GM19043 (cell line): ENCODE data around the gene SORL1.
"Not testable (repeated sequence)": the region's sequence is repeated elsewhere in the genome, so short reads cannot be mapped to it uniquely, and the experiment has no call there.

Experiments used
- ATAC-seq: cut with Tn5 transposase; IDR thresholded peaks from one replicate; pipeline ENCODE4 v1.9.1; 2021; ENCODE audit warnings: low read depth; ENCODE audit not compliant: unreplicated experiment

SORL1 gene

DNA sequence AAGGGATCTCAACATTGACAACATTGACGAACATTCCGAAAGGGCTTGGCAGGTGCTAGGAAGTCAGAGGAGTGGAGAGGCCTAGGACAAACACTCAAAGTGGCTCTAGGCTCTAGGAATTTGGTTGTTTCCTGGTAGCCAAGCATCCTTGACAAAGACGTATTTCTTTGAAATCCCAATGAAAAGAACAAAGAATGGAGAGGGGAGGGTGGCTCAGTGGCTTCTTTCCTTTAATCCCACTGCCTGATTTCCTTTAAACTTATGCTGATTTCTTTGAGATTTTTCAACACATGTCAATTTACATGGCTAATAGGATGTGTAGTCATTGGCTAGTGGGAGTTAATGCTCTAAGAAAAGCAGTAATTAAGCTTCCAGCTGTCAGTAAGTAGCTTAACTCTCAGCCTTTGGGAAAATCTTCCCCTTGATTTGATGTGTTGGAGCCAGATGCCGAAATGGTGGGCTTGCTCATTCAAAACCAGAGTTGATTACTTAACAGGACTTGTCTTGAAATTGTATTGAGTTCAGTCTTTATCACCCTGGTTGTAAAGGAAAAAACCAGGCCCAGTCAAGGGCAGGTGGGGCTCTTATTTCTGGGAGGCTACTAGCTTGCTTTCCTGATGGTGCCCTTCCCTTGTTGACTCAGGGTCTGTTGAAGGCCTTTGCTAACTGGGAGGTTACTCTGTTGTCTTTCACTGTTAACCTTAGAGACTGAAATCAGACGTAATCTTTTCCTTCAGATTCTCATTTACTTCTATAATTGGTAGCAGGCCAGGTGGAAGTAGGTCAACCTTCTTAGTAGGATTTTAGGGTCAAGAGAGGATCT lies 45.3 kb downstream of the SORL1 start:
- no peak for ATAC-seq

GRCh38 chr11:121499405-121499804 lies 47.3 kb downstream of the SORL1 start:
- ATAC-seq: no peak

DNA sequence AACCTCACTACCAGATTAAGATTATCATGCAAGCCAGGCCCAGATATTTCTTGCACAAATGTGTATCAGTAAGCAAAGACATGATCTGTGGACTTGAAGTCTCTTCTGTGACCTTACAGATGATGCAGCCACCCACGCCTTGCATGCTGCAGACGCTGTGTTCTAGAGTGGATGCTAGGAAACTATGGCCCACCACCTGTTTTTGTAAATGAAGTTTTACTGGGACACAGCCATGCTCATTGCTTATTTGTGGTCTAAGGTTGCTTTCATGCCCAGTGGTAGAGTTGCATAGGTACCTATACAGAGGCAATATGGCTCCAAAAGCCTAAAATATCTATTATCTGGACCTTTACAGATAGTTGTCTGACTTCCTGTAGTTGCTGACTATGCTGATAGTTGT lies 48.2 kb downstream of the SORL1 start:
- no peak for ATAC-seq

DNA sequence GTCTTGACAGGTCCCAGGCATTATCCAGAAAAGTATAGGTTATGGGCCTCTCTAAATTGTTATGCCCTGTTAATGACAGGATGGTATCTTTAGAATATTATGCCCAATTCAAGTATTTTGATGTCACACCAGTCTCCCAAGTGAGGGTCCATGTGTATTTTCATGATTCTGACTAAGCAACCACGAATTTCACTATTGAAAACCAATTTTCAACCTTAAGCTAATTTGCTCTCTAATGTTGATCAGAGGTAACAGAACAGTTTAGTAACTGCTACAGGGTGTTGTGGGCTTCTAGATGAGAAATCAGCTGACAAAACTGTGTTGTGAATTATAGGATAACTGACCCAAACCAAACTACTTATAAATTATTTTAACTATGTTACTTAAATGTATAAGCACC lies 48.6 kb downstream of the SORL1 start:
- no peak for ATAC-seq

DNA sequence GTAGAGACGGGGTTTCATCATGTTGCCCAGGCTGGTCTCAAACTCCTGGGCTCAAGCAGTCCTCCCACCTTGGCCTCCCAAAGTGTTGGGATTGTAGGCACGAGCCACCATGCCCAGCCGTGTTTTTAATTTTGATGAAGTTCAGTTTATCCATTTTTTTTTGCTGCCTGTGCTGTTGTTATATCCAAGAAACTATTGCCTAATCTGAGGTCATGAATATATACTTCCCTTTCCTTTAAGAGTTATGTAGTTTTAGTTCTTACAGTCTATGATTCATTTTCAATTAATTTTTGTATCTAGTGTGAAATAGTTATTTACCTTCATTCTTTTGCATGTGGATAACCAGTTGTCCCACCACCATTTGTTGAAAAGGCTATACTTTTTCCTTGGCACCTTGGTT lies 50.9 kb downstream of the SORL1 start:
- no peak for ATAC-seq

- ATAC-seq: not testable (repeated sequence)
These were observed 54.1 kb downstream of the SORL1 start for GRCh38 chr11:121506237-121506636.

- no peak for ATAC-seq
These were observed 56.3 kb downstream of the SORL1 start for GRCh38 chr11:121508449-121508848.

DNA sequence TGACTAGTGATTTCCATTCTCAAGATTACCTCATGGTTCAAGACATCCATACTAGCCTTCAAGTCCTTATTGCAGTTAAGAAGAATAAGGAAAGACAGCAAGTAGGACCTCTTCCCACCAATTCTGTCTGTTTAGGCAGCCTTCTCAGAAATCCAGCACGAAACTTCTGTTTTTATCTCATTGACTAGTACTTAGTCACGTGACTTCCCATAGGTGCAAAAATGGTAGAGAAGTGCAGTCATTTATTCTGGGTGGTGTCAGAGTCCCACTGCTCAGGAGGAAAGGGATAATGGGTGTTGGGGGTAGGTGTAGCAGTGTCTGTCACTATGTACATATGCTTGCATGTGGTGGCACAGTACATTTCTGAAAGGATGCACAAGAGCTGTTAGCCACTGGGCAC lies 58.3 kb downstream of the SORL1 start:
- ATAC-seq: no peak

DNA sequence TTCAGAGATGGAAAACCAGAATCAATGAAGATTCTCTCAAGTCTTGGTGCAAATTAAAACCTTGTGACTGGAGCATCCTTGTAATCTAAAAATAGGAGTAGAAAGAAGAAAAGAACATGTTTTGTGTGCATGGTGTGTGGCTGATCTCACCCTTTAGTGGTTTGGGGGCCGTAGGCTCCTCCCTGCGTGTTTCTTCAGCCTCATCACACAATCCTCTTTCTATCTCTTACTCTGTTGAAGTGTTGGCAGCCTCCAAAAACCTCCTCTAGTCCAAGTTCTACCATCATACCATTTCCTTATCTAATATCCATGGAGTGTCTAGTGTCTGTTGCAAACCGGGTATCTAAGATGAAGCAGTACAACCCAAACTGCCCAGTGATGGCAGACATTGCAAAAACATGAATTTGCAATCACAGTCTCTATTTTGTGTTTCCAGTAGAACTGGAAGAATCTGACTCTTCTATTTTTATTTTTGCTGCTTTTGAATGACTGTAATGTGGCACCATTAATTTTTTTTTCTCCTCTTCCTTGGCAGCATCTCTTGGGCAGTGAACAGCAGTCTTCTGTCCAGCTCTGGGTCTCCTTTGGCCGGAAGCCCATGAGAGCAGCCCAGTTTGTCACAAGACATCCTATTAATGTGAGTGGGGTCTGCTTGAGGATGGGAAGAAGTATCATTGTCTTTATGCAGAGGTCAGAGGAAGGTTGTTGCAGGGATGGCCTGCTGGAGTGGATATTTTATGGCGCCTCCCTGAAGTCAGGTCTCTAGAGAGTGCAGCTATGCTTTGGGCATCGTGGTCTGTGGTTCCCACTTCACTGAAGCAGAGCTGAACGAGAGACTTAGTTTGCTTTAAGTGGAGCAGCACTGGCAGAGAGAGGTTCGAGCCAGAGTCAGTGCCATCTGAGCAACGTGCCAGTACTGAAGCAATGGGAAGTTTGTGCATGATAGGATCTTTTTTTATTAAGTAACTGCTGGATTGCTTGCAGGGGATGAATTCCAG lies 60.7 kb downstream of the SORL1 start:
- no peak for ATAC-seq

GRCh38 chr11:121513807-121514206 lies 61.7 kb downstream of the SORL1 start:
- ATAC-seq: no peak

DNA sequence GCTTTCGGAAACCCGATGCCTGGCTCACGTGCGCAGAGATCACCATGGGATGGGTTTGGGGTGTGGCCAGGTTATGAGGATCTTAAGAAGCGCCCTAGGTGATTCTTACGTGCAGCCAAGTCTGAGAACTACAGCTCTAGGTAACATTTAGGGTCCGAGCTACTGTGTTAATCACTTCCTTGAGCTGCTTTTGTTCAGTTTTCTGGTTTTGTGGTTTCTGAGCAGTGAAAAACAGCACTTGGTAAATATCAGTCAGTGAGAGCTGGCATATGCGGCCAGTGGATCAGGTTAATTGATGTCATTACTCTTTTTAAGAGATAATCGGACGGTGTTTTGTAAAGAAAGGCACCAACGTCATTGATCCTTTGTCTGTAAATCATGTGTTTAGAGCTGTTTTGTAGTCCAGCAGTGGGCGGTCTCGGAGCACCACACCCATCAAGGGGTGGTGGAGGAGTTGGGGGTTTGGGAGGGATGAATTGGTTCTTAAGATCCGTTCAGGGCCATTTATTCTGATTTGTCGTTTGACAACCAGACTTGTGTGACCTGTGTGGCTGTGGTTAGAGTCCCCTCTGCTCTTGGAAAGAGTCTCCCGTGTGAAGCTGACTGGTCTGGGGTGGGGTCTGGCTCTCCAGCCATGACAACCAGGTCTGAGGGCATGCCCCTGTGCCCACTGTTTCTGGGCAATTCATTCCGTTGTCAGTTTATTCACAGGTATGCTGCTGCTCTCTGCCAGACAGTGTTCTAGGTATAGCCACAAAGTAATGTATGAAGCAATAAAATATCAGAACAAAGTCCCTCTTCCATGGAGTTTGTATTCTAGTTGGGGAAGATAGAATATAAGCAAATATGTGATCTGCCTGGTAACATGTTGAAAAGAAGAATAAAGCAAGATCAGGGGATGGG lies 62.6 kb downstream of the SORL1 start:
- ATAC-seq: no peak

DNA sequence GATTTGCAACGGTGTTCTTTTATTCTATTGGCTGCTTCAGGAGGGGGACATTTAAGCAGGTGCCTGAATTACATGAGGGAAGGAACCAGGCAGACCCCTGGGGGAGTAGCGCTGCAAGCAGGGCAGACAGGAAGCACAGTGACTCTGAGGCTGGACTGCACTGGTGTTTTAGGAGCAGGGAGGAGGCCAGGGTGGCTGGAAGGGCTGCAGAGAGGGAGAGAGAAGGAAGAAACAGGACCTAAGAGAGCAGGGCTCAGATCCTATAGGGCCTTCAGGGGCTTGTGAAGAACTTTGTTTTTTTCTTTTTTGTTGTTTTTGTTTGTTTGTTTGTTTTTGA lies 63.2 kb downstream of the SORL1 start:
- ATAC-seq: no peak

GRCh38 chr11:121517996-121518395 lies 65.9 kb downstream of the SORL1 start:
- ATAC-seq: no peak

DNA sequence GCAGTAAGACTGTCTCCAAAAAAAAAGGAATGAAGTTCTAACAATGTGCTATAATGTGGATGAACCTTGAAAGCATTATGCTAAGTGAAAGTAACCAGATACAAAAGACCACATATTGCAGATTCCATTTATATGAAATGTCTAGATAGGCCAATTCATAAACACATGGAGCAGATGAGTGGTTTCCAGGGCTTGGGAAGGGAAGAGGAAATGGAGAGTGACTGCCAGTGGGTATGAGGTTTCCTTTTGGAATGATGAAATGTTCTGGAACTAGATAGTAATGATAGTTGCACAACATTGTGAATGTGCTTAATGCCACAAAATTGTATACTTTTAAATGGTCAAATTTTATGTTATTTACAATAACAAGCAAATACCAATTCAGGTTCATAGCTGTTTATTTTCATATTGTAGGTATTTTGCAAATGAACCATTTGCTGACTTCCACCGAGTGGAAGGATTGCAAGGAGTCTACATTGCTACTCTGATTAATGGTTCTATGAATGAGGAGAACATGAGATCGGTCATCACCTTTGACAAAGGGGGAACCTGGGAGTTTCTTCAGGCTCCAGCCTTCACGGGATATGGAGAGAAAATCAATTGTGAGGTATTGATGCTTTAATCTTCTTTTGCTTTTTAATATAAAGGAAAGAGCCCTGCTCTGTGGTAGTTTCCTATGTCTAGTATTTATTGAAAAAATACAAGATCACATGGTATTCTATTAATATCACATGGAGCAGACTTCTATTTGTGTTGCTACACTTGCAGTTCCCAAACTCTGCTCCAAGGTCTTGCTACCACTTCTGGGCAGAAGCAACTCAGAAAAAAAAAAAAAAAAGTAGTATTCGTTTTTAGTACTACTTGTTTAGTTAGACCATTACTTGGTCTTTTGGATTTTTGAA lies 68.4 kb downstream of the SORL1 start:
- ATAC-seq: no peak

DNA sequence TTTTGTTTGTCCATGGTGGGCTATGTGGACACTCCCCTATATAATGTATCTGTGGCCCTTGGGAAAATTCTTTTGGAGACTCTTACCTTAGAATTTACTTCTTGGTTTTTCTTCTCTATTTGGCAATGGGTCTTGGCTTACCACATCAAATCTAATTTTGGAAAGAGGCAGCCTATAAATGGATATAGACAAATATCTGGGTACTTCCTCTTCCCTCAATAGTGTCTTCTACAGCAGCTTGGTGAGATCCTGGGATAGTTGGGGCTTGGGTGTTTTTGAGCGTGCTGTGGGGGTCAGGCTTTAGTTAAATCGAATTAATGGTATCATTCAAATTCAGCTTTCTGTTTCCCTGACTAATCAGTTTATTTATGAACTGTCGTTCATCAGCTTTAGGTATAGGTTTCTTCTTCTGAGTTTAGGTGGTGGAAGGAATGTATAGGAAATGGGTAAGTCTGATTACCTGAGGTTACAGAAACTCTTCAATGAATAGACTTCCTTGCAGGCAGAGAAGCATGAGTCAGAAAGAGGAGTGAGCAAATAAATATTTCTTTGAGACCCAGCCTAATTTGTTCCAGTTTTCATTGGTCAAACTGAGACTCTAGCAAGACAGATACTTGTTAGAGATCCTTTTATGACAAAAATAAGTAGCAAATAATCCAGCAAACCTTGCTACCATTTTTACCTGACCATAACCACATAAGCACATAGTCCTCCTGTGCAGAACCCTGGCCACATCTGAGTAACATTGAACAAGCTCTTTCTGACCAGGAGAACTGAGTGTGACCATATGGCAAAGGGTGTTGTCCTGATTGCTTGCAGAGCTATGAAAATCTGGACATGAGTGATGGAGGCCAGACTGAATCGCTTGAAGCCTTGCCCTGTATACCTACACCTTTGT lies 69.3 kb downstream of the SORL1 start:
- no peak for ATAC-seq

DNA sequence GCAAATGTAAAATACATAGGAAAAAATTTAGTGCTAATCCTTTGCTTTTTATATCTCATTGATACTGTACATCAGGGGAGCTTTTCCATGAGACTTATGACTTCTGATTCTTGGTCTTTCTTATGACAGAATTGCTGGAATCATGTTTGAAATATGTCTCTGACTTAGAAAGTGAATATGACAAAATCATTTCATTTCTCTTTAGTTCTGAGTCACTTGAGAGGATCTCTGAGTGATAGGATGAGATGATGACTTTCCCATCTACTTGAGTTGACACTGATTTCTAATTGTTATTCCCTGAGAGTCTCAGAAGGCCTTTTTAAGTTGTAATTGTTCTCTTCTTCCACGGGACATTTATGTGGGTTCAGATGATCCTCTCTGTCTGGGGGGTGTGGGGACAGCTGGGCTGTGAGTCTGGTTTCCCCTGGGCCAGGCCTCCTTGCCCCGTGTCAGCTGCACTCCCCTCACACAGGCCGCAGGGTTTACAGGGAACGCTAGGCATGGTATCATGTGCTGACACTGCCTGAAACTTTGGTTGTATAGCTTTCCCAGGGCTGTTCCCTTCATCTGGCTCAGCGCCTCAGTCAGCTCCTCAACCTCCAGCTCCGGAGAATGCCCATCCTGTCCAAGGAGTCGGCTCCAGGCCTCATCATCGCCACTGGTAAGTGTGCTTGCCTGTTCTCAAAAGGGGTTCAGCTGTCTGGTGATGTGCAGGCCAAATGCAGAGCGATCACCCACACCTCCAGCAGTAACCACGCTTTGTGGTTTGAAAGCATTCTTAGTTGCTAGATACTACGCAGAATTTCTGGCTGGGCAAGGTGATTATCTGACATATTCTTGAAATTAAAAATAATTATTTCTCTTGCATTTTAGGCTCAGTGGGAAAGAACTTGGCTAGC lies 70.2 kb downstream of the SORL1 start:
- ATAC-seq: no peak

GRCh38 chr11:121523581-121524232 lies 71.6 kb downstream of the SORL1 start:
- ATAC-seq: no peak
